ENCODE measurements around the gene TNNT2. TPM values are rescaled to one million over a fixed set of nuclear protein-coding genes. Genes with fewer than 3 reads are reported as not detected.

Gene TNNT2
- total and polyA plus RNA-seq, 8 donors: 0.06 to 7.0 (median 0.99) TPM

DNA sequence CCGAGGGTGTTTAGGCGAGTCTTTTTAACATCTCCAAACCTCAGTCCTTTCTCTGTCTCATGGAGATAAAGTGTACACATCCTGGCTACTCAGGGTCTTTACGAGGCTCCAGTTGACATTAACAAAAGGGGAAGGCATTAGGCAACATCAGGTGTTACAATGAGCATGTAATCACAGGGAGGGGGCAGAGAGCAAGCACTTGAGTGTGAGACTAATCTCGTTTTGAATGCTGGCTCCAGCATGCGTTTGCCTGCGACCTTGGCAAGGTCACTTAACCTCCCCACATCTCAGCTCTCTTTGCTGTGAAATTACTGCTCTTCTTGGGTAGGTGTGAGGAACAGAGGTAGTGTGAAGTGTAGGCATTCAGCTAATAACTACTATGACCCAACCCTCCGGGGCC, 3.1 kb downstream of the TNNT2 start:
- FAIRE-seq (no peak), ATAC-seq (no peak), DNase-seq (no peak)
- no peaks in the 10 kb centered on the region for H3K9me3 ChIP-seq
- H3K27me3 ChIP-seq: no peaks in the 10 kb centered on the region
- H3K4me3 ChIP-seq: no peak overlapping the region
- no peak for TF ChIP-seq CTCF (IDR thresholded peaks at IDR 0.05)
- H3K4me1 ChIP-seq: no peaks in the 10 kb centered on the region
- WGBS, 2 donors: 12 to 16% methylated on average over 7 of the region's 7 CpGs
- H3K27ac ChIP-seq: no peak overlapping the region
- no peaks in the 10 kb centered on the region for H3K36me3 ChIP-seq
- intact Hi-C loops (cut with DNase I): no loop called here

- DNase-seq (no peak), ATAC-seq (no peak), FAIRE-seq (no peak)
- TF ChIP-seq CTCF (IDR thresholded peaks at IDR 0.05): no peak
- no peak overlapping the region for H3K4me3 ChIP-seq
- intact Hi-C loops (cut with DNase I): no loop called here
- H3K36me3 ChIP-seq: no peaks in the 10 kb centered on the region
- H3K4me1 ChIP-seq: no peaks in the 10 kb centered on the region
- no peaks in the 10 kb centered on the region for H3K27me3 ChIP-seq
- H3K27ac ChIP-seq: no peak overlapping the region
- no peaks in the 10 kb centered on the region for H3K9me3 ChIP-seq
- whole genome bisulfite sequencing, 2 donors: 50 to 55% methylated on average over 6 of the region's 6 CpGs
These were observed 5.7 kb downstream of the TNNT2 start for GRCh38 chr1:201371792-201372191.

- H3K4me3 ChIP-seq: no peak overlapping the region
- no peaks in the 10 kb centered on the region for H3K9me3 ChIP-seq
- H3K4me1 ChIP-seq: no peaks in the 10 kb centered on the region
- no peaks in the 10 kb centered on the region for H3K27me3 ChIP-seq
- H3K27ac ChIP-seq: no peak overlapping the region
- 62 to 69% methylated on average over 9 of the region's 9 CpGs for WGBS, 2 donors
- no peak for DNase-seq
- intact Hi-C loops (cut with DNase I): no loop called here
- ATAC-seq: no peak
- TF ChIP-seq CTCF (IDR thresholded peaks at IDR 0.05): no peak
- H3K36me3 ChIP-seq: no peaks in the 10 kb centered on the region
- no peak for FAIRE-seq
These were observed 6.2 kb downstream of the TNNT2 start for GRCh38 chr1:201371276-201371675.

DNA sequence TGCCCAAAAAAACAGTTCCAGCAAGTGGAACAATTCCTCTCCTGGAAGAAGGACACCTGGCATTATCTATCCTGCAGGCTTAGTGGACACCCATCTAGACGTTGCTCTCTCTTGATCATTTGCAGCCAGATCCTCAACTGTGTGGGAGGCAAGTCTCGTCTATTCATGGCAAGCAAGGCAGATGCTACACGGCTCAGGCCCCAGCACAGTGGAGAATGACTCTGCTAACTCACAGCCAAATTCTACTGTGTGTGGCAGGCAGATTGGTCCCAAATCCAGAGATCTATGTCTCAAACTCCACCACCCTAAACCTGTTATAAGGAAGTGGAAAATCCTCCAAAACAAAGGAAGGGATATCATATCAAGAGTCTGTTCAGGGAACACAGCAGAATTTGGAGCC, 7.0 kb downstream of the TNNT2 start:
- 55 to 56% methylated on average over 3 of the region's 3 CpGs for WGBS, 2 donors
- no peak for ATAC-seq

GRCh38 chr1:201369209-201369608, 8.3 kb downstream of the TNNT2 start:
- intact Hi-C loops (cut with DNase I): no loop called here
- DNase-seq (no peak), FAIRE-seq (no peak), ATAC-seq (no peak)
- TF ChIP-seq CTCF (IDR thresholded peaks at IDR 0.05): no peak
- WGBS, 2 donors: 66 to 74% methylated on average over 6 of the region's 6 CpGs
- H3K36me3 ChIP-seq: no peaks in the 10 kb centered on the region
- no peaks in the 10 kb centered on the region for H3K27me3 ChIP-seq
- no peaks in the 10 kb centered on the region for H3K9me3 ChIP-seq
- no peak overlapping the region for H3K27ac ChIP-seq
- H3K4me1 ChIP-seq: no peaks in the 10 kb centered on the region
- no peak overlapping the region for H3K4me3 ChIP-seq

More for the DNA sequence above, 7.0 kb downstream of the TNNT2 start:
- H3K27ac ChIP-seq: no peak overlapping the region
- no peak overlapping the region for H3K4me3 ChIP-seq
- H3K9me3 ChIP-seq: no peaks in the 10 kb centered on the region
- no peaks in the 10 kb centered on the region for H3K4me1 ChIP-seq
- no peaks in the 10 kb centered on the region for H3K36me3 ChIP-seq
- FAIRE-seq (no peak), DNase-seq (no peak)
- H3K27me3 ChIP-seq: no peaks in the 10 kb centered on the region
- intact Hi-C loops (cut with DNase I): no loop called here
- TF ChIP-seq CTCF (IDR thresholded peaks at IDR 0.05): no peak
